ENCODE measurements around the gene N4BP2L2. TPM values are rescaled to one million over a fixed set of nuclear protein-coding genes. Genes with fewer than 3 reads are reported as not detected.

Gene N4BP2L2
- polyA plus RNA-seq, 1 donor (not counting 4 experiments of a cell fraction or from before 2014, with no cell fraction given) = 75.4 TPM

DNA sequence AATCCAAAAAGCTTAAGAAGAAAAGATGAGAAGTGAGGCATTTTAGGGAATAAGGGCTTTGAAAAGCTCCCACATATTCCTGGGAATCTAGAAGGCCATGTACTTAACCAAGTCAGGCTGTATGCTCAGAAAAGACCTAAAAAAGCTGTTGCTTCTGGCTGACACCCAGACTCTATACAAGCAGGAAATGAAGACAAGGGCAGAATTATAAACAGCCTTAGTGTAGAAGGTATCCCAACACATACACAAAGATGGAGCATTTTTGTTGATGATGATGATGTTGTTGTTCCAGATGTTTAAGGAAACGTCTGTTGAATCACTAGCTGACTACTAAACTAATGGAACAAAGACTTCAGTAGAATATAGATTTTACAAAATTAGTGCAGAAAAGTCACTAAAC is 84.6 kb downstream of the N4BP2L2 start:
- no peak for TF ChIP-seq EZH2 (IDR thresholded peaks at IDR 0.05; ENCODE audit: low read length)
- TF ChIP-seq, protein P1, sequence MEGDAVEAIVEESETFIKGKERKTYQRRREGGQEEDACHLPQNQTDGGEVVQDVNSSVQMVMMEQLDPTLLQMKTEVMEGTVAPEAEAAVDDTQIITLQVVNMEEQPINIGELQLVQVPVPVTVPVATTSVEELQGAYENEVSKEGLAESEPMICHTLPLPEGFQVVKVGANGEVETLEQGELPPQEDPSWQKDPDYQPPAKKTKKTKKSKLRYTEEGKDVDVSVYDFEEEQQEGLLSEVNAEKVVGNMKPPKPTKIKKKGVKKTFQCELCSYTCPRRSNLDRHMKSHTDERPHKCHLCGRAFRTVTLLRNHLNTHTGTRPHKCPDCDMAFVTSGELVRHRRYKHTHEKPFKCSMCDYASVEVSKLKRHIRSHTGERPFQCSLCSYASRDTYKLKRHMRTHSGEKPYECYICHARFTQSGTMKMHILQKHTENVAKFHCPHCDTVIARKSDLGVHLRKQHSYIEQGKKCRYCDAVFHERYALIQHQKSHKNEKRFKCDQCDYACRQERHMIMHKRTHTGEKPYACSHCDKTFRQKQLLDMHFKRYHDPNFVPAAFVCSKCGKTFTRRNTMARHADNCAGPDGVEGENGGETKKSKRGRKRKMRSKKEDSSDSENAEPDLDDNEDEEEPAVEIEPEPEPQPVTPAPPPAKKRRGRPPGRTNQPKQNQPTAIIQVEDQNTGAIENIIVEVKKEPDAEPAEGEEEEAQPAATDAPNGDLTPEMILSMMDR (optimal IDR thresholded peaks at IDR 0.05 in 1 of 3, IDR thresholded peaks at IDR 0.05 in 1 of 3, conservative IDR thresholded peaks at IDR 0.05 in 1 of 3; ENCODE audit: extremely low read depth in 1 of 3, insufficient read depth in 2 of 3, low read length in 3 of 3) = no peak
- Histone ChIP-seq H3K79me2 (ENCODE audit: control insufficient read depth, insufficient read depth, low read length) (no peaks in the 10 kb centered on the region), H3K9me1 (ENCODE audit: control insufficient read depth, extremely low read depth, insufficient read depth, low read length) (no peaks in the 10 kb centered on the region), H4K20me1 (ENCODE audit: control insufficient read depth, extremely low read depth, insufficient read depth, low read length) (no peaks in the 10 kb centered on the region), H3K9ac (ENCODE audit: control insufficient read depth, extremely low read depth, insufficient read depth, low read length) (no peak overlapping the region), H3K4me1 (ENCODE audit: control insufficient read depth, extremely low read depth, insufficient read depth, low read length) (no peaks in the 10 kb centered on the region), H3K4me2 (ENCODE audit: control insufficient read depth, extremely low read depth, insufficient read depth, low read depth, low read length) (no peak overlapping the region), H3K4me3 (ENCODE audit: control insufficient read depth in 2 of 3, extremely low read depth in 1 of 3, insufficient read depth in 2 of 3, low read depth in 1 of 3, low read length in 3 of 3) (no peak overlapping the region), H3K27me3 (ENCODE audit: control insufficient read depth, extremely low read depth, insufficient read depth, low read length) (no peaks in the 10 kb centered on the region), H3K9me3 (ENCODE audit: control insufficient read depth, low read depth, low read length) (no peaks in the 10 kb centered on the region), H2AFZ (ENCODE audit: control insufficient read depth, low read length) (no peak overlapping the region), H3K27ac (ENCODE audit: control insufficient read depth, insufficient read depth, low read length) (no peak overlapping the region), H3K36me3 (ENCODE audit: control insufficient read depth in 2 of 2, extremely low read depth in 1 of 2, insufficient read depth in 2 of 2, low read length in 2 of 2) (peaks cover 0 to 4% of the 10 kb centered on the region in 2 experiments)
- DNase-seq (ENCODE audit: low read depth, low spot score) = no peak
- no peak for FAIRE-seq
- dilution Hi-C loops (cut with MboI; ENCODE audit: extremely low pct_ligation_motif_present, low sequenced_read_pairs) = no loop called here

DNA sequence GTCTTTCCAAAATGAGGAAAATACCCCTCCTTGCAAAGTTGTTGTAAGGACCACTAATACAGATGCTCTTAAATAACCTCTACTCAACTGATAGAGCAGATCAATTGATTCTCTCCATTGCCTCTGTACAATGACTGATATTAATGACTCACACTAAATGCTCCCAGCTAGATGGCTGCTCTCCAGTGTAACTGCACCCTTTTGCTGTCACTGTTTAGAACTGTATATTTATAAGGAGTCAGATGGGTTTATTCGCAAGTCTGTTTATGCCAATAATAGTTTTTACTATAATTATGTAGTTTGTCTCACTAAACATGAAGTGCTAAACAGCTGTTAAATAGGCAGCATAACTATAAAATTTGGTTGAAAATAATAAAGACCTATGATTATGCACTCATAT is 89.6 kb downstream of the N4BP2L2 start:
- H4K20me1 ChIP-seq (ENCODE audit: control insufficient read depth, extremely low read depth, insufficient read depth, low read length) = no peaks in the 10 kb centered on the region
- dilution Hi-C loops (cut with MboI; ENCODE audit: extremely low pct_ligation_motif_present, low sequenced_read_pairs) = no loop called here
- no peaks in the 10 kb centered on the region for H3K79me2 ChIP-seq (ENCODE audit: control insufficient read depth, insufficient read depth, low read length)
- H3K4me2 ChIP-seq (ENCODE audit: control insufficient read depth, extremely low read depth, insufficient read depth, low read depth, low read length) = no peak overlapping the region
- no peak overlapping the region for H3K27ac ChIP-seq (ENCODE audit: control insufficient read depth, insufficient read depth, low read length)
- no peak for FAIRE-seq
- H3K9me1 ChIP-seq (ENCODE audit: control insufficient read depth, extremely low read depth, insufficient read depth, low read length) = no peaks in the 10 kb centered on the region
- H3K4me1 ChIP-seq (ENCODE audit: control insufficient read depth, extremely low read depth, insufficient read depth, low read length) = no peaks in the 10 kb centered on the region
- no peak overlapping the region for H3K9ac ChIP-seq (ENCODE audit: control insufficient read depth, extremely low read depth, insufficient read depth, low read length)
- H3K36me3 ChIP-seq (ENCODE audit: control insufficient read depth in 2 of 2, extremely low read depth in 1 of 2, insufficient read depth in 2 of 2, low read length in 2 of 2) = peaks cover 0 to 2% of the 10 kb centered on the region in 2 experiments
- no peaks in the 10 kb centered on the region for H3K9me3 ChIP-seq (ENCODE audit: control insufficient read depth, low read depth, low read length)
- no peak for TF ChIP-seq EZH2 (IDR thresholded peaks at IDR 0.05; ENCODE audit: low read length)
- TF ChIP-seq, protein P1 (optimal IDR thresholded peaks at IDR 0.05 in 1 of 3, IDR thresholded peaks at IDR 0.05 in 1 of 3, conservative IDR thresholded peaks at IDR 0.05 in 1 of 3; ENCODE audit: extremely low read depth in 1 of 3, insufficient read depth in 2 of 3, low read length in 3 of 3) = no peak
- no peak overlapping the region for H3K4me3 ChIP-seq (ENCODE audit: control insufficient read depth in 2 of 3, extremely low read depth in 1 of 3, insufficient read depth in 2 of 3, low read depth in 1 of 3, low read length in 3 of 3)
- no peak overlapping the region for H2AFZ ChIP-seq (ENCODE audit: control insufficient read depth, low read length)
- no peak for DNase-seq (ENCODE audit: low read depth, low spot score)
- H3K27me3 ChIP-seq (ENCODE audit: control insufficient read depth, extremely low read depth, insufficient read depth, low read length) = no peaks in the 10 kb centered on the region

All from keratinocyte (primary cell).